HG02798 (cell line): ENCODE data around the gene AATF.

ENCODE experiments used
- ATAC-seq: cut with Tn5 transposase; IDR thresholded peaks from one replicate; pipeline ENCODE4 v1.9.1; 2021; ENCODE audit warnings: mild to moderate bottlenecking; ENCODE audit not compliant: unreplicated experiment, poor library complexity

Gene AATF

GRCh38 chr17:37097154-37097553, 148.4 kb downstream of the AATF start:
- ATAC-seq, result no peak

GRCh38 chr17:37098152-37098551, 149.4 kb downstream of the AATF start:
- ATAC-seq, result no peak

- no peak for ATAC-seq
Measured at GRCh38 chr17:37098910-37099664, 150.3 kb downstream of the AATF start.

- no peak for ATAC-seq
Measured at GRCh38 chr17:37100231-37100630, 151.5 kb downstream of the AATF start.

DNA sequence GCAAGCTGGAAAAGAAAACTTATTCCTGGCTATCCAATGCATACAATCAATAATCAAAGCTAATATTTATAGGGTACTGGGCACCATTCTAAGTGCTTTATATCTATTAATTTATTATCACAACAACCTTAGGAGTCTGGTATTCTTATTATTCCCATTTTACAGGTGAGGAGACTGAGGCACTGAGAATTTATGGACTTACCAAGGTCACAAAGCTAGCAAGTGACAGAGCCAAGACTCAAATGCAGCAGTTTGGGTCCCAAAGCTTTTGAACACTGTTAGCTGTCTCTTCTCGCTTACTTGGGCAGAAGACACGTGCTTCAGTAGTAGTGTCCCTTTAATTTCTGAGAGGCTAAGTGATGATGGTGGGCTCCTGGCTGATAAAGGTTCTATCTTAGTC, 152.6 kb downstream of the AATF start:
- no peak for ATAC-seq

GRCh38 chr17:37103231-37103630, 154.5 kb downstream of the AATF start:
- ATAC-seq, result no peak

DNA sequence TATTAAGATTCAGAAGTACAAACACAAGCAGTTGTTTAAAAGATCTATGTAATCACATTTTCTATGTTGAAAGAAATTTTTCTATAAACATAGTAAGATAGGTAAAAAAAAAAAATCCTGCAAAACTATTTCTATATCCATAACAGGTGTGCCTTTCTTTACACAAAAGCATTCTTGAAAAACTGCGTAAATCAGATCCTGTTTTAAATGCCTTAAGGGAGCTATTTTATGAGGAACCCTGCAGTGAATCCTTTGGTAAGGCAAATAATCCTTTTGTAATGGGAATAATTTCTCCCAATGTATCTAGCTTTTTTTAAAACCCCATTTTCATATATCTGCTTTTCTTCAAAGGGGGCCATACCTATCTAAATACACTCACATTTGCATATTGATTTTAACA, 157.3 kb downstream of the AATF start:
- ATAC-seq, result no peak
